ENCODE data around the gene ZNF827. TPM values are rescaled to one million over a fixed set of nuclear protein-coding genes. Genes with fewer than 3 reads are reported as not detected.

Gene ZNF827
- total and polyA plus RNA-seq, 2 experiments from 2014 or later: 20.3 to 33.1 TPM

DNA sequence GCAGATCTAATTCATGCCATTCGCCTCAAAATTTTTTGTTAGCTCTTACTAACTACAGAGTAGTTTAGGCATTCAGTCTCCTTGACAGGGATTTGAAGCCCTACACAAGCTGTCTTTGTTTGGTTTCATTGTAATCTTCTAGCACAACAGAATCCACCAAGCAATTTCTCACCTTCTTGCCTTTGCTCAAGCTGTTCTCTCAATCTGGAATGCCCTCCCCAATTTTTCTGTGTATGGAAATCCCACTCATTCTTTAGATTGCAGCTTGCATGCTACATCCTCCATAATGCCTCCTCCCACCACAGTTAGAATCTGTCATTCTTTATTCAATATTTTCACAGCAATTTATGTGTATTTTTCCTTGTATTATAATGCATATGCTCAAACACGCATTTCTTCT, 195.0 kb downstream of the ZNF827 start:
- Mint-ChIP-seq H3K4me3 (no peak overlapping the region), H3K27me3 (ENCODE audit: insufficient read depth, low read depth, poor library complexity) (no peaks in the 10 kb centered on the region), H3K9me3 (peaks cover 5% of the 10 kb centered on the region; the same call in 1 of the 3 replicates), H3K27ac (no peak overlapping the region), H3K36me3 (ENCODE audit: low read depth) (no peaks in the 10 kb centered on the region), H3K4me1 (no peaks in the 10 kb centered on the region; the same call in 2 of the 3 replicates)
- TF ChIP-seq EZH2phosphoT487 (IDR thresholded peaks at IDR 0.05; ENCODE audit: unreplicated experiment): no peak
- TF ChIP-seq NANOG (IDR thresholded peaks at IDR 0.05; ENCODE audit: borderline replicate concordance): no peak
- no peak for TF ChIP-seq EZH2 (IDR thresholded peaks at IDR 0.05; ENCODE audit: low read depth, unreplicated experiment)
- no peak for TF ChIP-seq POLR2AphosphoS5 (IDR thresholded peaks at IDR 0.05; ENCODE audit: low read depth)
- no peak for TF ChIP-seq REST (IDR thresholded peaks at IDR 0.05; ENCODE audit: unreplicated experiment)
- TF ChIP-seq STAT1 (IDR thresholded peaks at IDR 0.05; ENCODE audit: unreplicated experiment): no peak
- TF ChIP-seq ETS1 (IDR thresholded peaks at IDR 0.05): no peak
- no peak for TF ChIP-seq CREB1 (CRISPR knock-in tag; IDR thresholded peaks at IDR 0.05; ENCODE audit: low read depth)
- H3F3A ChIP-seq (replicated peaks; ENCODE audit: low read depth): no peaks in the 10 kb centered on the region
- no peak overlapping the region for H3K4me3 ChIP-seq
- H2AFZ ChIP-seq: 0 out of 2 replicates have a peak overlapping the region, but pooled peaks have one; percentile 0
- peaks cover 8% of the 10 kb centered on the region; the same call in 1 of the 2 replicates for H3K9me2 ChIP-seq (ENCODE audit: insufficient read depth)
- no peaks in the 10 kb centered on the region for H3K36me3 ChIP-seq (ENCODE audit: insufficient read depth)
- no peak overlapping the region for H3K27ac ChIP-seq (ENCODE audit: low read depth)
- no peak overlapping the region for H3K4me2 ChIP-seq
- no peaks in the 10 kb centered on the region for H3K27me3 ChIP-seq (ENCODE audit: insufficient read depth)
- ATAC-seq (no peak), DNase-seq (ENCODE audit: low spot score) (no peak)
- H3K4me1 ChIP-seq (ENCODE audit: insufficient read depth): no peaks in the 10 kb centered on the region
- no peaks in the 10 kb centered on the region for H3K79me2 ChIP-seq (replicated peaks; ENCODE audit: insufficient read depth)
- no peaks in the 10 kb centered on the region for H4K20me1 ChIP-seq (replicated peaks; ENCODE audit: insufficient read depth)

- Mint-ChIP-seq H3K36me3 (ENCODE audit: low read depth) (no peaks in the 10 kb centered on the region), H3K4me1 (no peaks in the 10 kb centered on the region; the same call in 1 of the 3 replicates), H3K4me3 (no peak overlapping the region), H3K9me3 (peaks cover 5% of the 10 kb centered on the region; the same call in 1 of the 3 replicates), H3K27me3 (ENCODE audit: insufficient read depth, low read depth, poor library complexity) (no peaks in the 10 kb centered on the region), H3K27ac (no peak overlapping the region)
- Histone ChIP-seq H3K9me2 (ENCODE audit: insufficient read depth) (peaks cover 8% of the 10 kb centered on the region; the same call in 1 of the 2 replicates), H3K79me2 (replicated peaks; ENCODE audit: insufficient read depth) (no peaks in the 10 kb centered on the region), H3K27me3 (ENCODE audit: insufficient read depth) (no peaks in the 10 kb centered on the region), H2AFZ (0 out of 2 replicates have a peak overlapping the region, but pooled peaks have one; percentile 20), H3K4me3 (no peak overlapping the region), H3K4me1 (ENCODE audit: insufficient read depth) (no peaks in the 10 kb centered on the region), H4K20me1 (replicated peaks; ENCODE audit: insufficient read depth) (no peaks in the 10 kb centered on the region), H3K4me2 (no peak overlapping the region), H3F3A (replicated peaks; ENCODE audit: low read depth) (no peaks in the 10 kb centered on the region), H3K27ac (ENCODE audit: low read depth) (no peak overlapping the region), H3K36me3 (ENCODE audit: insufficient read depth) (no peaks in the 10 kb centered on the region)
- ATAC-seq (no peak), DNase-seq (ENCODE audit: low spot score) (no peak)
- no peak for TF ChIP-seq JUNB (IDR thresholded peaks at IDR 0.05; ENCODE audit: unreplicated experiment)
- TF ChIP-seq STAT1 (IDR thresholded peaks at IDR 0.05; ENCODE audit: unreplicated experiment): no peak
- no peak for TF ChIP-seq EZH2phosphoT487 (IDR thresholded peaks at IDR 0.05; ENCODE audit: unreplicated experiment)
Observed at GRCh38 chr4:145740806-145741205, 197.8 kb downstream of the ZNF827 start.

Measured in GM23338 (cell line).